ENCODE measurements around the gene NDUFA6.

Gene NDUFA6

DNA sequence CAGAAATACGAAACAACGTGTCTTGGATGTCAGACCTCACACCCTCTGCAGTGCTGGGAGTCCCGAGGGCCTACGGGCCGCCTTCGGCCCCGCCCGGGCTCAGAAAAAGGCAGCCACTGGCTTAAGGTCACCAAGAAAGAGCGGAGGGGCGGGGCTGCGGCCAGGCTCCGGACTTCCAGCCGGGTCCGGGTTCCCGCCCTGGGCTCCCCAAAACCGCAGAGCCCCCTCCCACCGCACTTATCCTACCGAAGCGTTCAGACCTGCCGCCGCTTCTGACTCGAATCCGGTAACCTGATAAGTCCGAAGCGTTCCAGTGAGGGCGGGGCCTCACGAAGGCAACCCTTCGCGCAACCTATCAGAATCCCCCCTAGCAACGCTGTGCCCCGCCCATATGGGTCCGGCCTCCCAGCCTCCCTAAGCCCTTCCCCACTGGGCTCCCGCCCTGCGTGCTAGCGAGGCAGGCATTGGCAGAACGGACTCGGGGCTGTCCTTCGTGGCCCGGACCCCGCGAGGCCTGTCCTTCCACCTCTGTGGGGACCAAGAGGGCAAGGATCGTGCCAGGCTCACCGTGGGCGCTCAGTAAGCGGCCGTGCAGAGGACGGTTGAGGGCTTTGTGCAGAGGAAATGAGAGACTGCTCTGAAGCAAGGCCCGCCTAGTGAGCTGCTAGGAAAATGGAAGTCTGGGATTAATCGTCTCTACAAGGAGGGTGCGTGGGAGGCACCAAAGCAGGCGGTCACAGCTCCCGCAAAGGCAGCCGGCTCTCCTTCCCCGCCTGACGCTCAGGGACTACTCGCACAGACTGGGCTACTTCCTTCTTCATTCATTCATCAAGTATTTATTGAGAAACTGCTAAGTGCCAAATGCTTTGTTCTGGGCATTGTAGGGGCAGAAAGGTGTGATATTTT is 19.8 kb downstream of the NDUFA6 start, which contains the start of gene NAGA (continued):
- TF ChIP-seq, protein P1, sequence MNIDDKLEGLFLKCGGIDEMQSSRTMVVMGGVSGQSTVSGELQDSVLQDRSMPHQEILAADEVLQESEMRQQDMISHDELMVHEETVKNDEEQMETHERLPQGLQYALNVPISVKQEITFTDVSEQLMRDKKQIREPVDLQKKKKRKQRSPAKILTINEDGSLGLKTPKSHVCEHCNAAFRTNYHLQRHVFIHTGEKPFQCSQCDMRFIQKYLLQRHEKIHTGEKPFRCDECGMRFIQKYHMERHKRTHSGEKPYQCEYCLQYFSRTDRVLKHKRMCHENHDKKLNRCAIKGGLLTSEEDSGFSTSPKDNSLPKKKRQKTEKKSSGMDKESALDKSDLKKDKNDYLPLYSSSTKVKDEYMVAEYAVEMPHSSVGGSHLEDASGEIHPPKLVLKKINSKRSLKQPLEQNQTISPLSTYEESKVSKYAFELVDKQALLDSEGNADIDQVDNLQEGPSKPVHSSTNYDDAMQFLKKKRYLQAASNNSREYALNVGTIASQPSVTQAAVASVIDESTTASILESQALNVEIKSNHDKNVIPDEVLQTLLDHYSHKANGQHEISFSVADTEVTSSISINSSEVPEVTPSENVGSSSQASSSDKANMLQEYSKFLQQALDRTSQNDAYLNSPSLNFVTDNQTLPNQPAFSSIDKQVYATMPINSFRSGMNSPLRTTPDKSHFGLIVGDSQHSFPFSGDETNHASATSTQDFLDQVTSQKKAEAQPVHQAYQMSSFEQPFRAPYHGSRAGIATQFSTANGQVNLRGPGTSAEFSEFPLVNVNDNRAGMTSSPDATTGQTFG (tag by site-specific recombination; IDR thresholded peaks at IDR 0.05; ENCODE audit: borderline replicate concordance), result no peak
- TF ChIP-seq ZNF530 (tag by site-specific recombination; IDR thresholded peaks at IDR 0.05; ENCODE audit: low read depth), result no peak
- TF ChIP-seq ZNF843 (tag by site-specific recombination; IDR thresholded peaks at IDR 0.05), result no peak
- TF ChIP-seq ZFHX2 (tag by site-specific recombination; conservative IDR thresholded peaks at IDR 0.05), result peak; percentile 90
- TF ChIP-seq, protein P2, sequence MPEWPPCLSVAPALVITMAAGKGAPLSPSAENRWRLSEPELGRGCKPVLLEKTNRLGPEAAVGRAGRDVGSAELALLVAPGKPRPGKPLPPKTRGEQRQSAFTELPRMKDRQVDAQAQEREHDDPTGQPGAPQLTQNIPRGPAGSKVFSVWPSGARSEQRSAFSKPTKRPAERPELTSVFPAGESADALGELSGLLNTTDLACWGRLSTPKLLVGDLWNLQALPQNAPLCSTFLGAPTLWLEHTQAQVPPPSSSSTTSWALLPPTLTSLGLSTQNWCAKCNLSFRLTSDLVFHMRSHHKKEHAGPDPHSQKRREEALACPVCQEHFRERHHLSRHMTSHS (tag by site-specific recombination; IDR thresholded peaks at IDR 0.05), result no peak
- no peak for TF ChIP-seq ZNF423 (tag by site-specific recombination; IDR thresholded peaks at IDR 0.05)
- TF ChIP-seq ZFP37 (tag by site-specific recombination; IDR thresholded peaks at IDR 0.05), result no peak
- TF ChIP-seq ZNF2 (tag by site-specific recombination; IDR thresholded peaks at IDR 0.05), result no peak
- TF ChIP-seq ZIC2 (tag by site-specific recombination; IDR thresholded peaks at IDR 0.05), result peak; percentile 73
- TF ChIP-seq FEZF1 (tag by site-specific recombination; IDR thresholded peaks at IDR 0.05), result no peak
- TF ChIP-seq GFI1B (tag by site-specific recombination; IDR thresholded peaks at IDR 0.05), result no peak
- TF ChIP-seq, protein P3, sequence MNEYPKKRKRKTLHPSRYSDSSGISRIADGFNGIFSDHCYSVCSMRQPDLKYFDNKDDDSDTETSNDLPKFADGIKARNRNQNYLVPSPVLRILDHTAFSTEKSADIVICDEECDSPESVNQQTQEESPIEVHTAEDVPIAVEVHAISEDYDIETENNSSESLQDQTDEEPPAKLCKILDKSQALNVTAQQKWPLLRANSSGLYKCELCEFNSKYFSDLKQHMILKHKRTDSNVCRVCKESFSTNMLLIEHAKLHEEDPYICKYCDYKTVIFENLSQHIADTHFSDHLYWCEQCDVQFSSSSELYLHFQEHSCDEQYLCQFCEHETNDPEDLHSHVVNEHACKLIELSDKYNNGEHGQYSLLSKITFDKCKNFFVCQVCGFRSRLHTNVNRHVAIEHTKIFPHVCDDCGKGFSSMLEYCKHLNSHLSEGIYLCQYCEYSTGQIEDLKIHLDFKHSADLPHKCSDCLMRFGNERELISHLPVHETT (tag by site-specific recombination; IDR thresholded peaks at IDR 0.05), result no peak
- TF ChIP-seq ZNF561 (tag by site-specific recombination; IDR thresholded peaks at IDR 0.05; ENCODE audit: borderline replicate concordance), result 0 out of 2 replicates have a peak, but pooled peaks have one; percentile 42
- peak; percentile 71 for TF ChIP-seq WT1 (tag by site-specific recombination; IDR thresholded peaks at IDR 0.05)
- no peak for TF ChIP-seq ZNF433 (tag by site-specific recombination; IDR thresholded peaks at IDR 0.05; ENCODE audit: low read depth)
- TF ChIP-seq, protein P4, sequence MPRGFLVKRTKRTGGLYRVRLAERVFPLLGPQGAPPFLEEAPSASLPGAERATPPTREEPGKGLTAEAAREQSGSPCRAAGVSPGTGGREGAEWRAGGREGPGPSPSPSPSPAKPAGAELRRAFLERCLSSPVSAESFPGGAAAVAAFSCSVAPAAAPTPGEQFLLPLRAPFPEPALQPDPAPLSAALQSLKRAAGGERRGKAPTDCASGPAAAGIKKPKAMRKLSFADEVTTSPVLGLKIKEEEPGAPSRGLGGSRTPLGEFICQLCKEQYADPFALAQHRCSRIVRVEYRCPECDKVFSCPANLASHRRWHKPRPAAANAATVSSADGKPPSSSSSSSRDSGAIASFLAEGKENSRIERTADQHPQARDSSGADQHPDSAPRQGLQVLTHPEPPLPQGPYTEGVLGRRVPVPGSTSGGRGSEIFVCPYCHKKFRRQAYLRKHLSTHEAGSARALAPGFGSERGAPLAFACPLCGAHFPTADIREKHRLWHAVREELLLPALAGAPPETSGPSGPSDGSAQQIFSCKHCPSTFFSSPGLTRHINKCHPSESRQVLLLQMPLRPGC (tag by site-specific recombination; IDR thresholded peaks at IDR 0.05), result no peak
- TF ChIP-seq KLF9 (tag by site-specific recombination; IDR thresholded peaks at IDR 0.05; ENCODE audit: low read depth), result peak; percentile 45
- no peak for TF ChIP-seq ZNF175 (tag by site-specific recombination; IDR thresholded peaks at IDR 0.05)
- TF ChIP-seq ZBTB20 (tag by site-specific recombination; IDR thresholded peaks at IDR 0.05), result no peak
- TF ChIP-seq, protein P5, sequence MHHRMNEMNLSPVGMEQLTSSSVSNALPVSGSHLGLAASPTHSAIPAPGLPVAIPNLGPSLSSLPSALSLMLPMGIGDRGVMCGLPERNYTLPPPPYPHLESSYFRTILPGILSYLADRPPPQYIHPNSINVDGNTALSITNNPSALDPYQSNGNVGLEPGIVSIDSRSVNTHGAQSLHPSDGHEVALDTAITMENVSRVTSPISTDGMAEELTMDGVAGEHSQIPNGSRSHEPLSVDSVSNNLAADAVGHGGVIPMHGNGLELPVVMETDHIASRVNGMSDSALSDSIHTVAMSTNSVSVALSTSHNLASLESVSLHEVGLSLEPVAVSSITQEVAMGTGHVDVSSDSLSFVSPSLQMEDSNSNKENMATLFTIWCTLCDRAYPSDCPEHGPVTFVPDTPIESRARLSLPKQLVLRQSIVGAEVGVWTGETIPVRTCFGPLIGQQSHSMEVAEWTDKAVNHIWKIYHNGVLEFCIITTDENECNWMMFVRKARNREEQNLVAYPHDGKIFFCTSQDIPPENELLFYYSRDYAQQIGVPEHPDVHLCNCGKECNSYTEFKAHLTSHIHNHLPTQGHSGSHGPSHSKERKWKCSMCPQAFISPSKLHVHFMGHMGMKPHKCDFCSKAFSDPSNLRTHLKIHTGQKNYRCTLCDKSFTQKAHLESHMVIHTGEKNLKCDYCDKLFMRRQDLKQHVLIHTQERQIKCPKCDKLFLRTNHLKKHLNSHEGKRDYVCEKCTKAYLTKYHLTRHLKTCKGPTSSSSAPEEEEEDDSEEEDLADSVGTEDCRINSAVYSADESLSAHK (tag by site-specific recombination; IDR thresholded peaks at IDR 0.05), result 0 out of 2 replicates have a peak, but pooled peaks have one; percentile 25
- TF ChIP-seq, protein P6, sequence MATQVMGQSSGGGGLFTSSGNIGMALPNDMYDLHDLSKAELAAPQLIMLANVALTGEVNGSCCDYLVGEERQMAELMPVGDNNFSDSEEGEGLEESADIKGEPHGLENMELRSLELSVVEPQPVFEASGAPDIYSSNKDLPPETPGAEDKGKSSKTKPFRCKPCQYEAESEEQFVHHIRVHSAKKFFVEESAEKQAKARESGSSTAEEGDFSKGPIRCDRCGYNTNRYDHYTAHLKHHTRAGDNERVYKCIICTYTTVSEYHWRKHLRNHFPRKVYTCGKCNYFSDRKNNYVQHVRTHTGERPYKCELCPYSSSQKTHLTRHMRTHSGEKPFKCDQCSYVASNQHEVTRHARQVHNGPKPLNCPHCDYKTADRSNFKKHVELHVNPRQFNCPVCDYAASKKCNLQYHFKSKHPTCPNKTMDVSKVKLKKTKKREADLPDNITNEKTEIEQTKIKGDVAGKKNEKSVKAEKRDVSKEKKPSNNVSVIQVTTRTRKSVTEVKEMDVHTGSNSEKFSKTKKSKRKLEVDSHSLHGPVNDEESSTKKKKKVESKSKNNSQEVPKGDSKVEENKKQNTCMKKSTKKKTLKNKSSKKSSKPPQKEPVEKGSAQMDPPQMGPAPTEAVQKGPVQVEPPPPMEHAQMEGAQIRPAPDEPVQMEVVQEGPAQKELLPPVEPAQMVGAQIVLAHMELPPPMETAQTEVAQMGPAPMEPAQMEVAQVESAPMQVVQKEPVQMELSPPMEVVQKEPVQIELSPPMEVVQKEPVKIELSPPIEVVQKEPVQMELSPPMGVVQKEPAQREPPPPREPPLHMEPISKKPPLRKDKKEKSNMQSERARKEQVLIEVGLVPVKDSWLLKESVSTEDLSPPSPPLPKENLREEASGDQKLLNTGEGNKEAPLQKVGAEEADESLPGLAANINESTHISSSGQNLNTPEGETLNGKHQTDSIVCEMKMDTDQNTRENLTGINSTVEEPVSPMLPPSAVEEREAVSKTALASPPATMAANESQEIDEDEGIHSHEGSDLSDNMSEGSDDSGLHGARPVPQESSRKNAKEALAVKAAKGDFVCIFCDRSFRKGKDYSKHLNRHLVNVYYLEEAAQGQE (tag by site-specific recombination; IDR thresholded peaks at IDR 0.05), result no peak
- TF ChIP-seq ZNF76 (tag by site-specific recombination; IDR thresholded peaks at IDR 0.05; ENCODE audit: borderline replicate concordance, low read depth), result peak; percentile 90
- peak; percentile 99 for TF ChIP-seq SP2 (tag by site-specific recombination; IDR thresholded peaks at IDR 0.05)
- TF ChIP-seq, protein P7, sequence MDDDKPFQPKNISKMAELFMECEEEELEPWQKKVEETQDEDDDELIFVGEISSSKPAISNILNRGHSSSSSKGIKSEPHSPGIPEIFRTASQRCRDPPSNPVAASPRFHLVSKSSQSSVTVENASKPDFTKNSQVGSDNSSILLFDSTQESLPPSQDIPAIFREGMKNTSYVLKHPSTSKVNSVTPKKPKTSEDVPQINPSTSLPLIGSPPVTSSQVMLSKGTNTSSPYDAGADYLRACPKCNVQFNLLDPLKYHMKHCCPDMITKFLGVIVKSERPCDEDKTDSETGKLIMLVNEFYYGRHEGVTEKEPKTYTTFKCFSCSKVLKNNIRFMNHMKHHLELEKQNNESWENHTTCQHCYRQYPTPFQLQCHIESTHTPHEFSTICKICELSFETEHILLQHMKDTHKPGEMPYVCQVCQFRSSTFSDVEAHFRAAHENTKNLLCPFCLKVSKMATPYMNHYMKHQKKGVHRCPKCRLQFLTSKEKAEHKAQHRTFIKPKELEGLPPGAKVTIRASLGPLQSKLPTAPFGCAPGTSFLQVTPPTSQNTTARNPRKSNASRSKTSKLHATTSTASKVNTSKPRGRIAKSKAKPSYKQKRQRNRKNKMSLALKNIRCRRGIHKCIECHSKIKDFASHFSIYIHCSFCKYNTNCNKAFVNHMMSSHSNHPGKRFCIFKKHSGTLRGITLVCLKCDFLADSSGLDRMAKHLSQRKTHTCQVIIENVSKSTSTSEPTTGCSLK (tag by site-specific recombination; IDR thresholded peaks at IDR 0.05), result no peak
